ENCODE data around the gene ASB6. TPM values are rescaled to one million over a fixed set of nuclear protein-coding genes. Genes with fewer than 3 reads are reported as not detected.

Gene ASB6
- total RNA-seq, 2 experiments from 2014 or later, result 19.0 to 21.4 TPM

DNA sequence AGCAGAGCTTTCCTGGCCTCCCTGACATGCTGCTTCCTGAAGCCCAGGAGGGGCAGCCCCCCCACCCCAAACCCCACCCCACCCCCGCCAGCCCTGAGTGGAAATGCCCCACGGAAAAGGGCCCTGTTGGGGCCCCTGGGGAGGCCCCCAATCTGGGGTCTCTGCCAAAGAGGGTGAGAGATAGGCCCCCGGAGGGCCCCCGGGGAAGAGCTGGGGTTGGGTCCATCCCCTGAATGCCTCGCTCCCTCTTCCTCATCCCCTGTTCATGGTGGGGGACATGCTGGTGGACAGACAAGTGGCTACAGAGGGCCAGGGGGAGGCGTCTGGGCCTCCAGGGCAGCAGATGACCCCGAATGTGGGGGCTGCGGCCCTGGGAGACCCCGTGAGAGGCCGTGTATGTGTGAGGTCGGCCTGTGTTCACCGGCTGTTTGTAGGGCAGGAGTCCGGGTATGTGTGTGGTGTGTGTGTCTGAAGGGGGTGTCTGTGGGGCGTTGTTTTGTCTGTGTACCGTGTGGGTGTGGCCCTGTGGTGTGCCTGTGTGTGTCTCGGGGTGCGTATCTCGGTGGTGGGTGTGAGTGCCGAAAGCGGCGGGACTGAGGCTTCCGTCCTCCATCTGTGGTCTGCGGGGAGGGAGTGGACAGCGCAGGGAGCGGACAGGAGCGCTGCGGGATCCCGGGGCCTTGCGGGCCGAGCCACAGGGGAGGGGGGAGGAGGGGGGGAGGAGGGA, 32.3 kb downstream of the ASB6 start:
- peaks cover 30% of the 10 kb centered on the region for H3K4me1 ChIP-seq (ENCODE audit: insufficient read depth, low read length, poor library complexity, severe bottlenecking)
- DNase-seq (ENCODE audit: low spot score), result peak; percentile 17
- CTCF ChIA-PET (ENCODE audit: unreplicated experiment), result interaction anchor here (0.5 kb wide), 1 partner anchor 389 kb away, joined by 4 read pairs; no protein-coding TSS in a partner anchor
- no TSS peak for BruUV-seq (replicated peaks)
- no peaks in the 10 kb centered on the region for H3K9me3 ChIP-seq (ENCODE audit: low read length)
- no peaks in the 10 kb centered on the region for H3K9me2 ChIP-seq (ENCODE audit: insufficient read depth, low read length)
- intact Hi-C loops (cut with micrococcal nuclease; ENCODE audit: unreplicated experiment), result loop anchor here (1.0 to 2.0 kb wide), 2 partner anchors 433 to 479 kb away; no protein-coding TSS in a partner anchor
- no peaks in the 10 kb centered on the region for H3K79me2 ChIP-seq (ENCODE audit: insufficient read depth, low read depth, low read length)
- H3K27ac ChIP-seq (ENCODE audit: low read depth, low read length, poor library complexity, severe bottlenecking), result no peak overlapping the region
- POLR2A ChIA-PET, result no interaction called here
- no peaks in the 10 kb centered on the region for H3K36me3 ChIP-seq (ENCODE audit: insufficient read depth, low read length)
- no peak overlapping the region for H3K4me3 ChIP-seq (ENCODE audit: low read depth, low read length, poor library complexity, severe bottlenecking)
- no peaks in the 10 kb centered on the region for H4K20me1 ChIP-seq (ENCODE audit: insufficient read depth, low read length)
- peak overlapping the region; percentile 96 for H3K4me2 ChIP-seq (ENCODE audit: low read length)
- TF ChIP-seq, protein P1, sequence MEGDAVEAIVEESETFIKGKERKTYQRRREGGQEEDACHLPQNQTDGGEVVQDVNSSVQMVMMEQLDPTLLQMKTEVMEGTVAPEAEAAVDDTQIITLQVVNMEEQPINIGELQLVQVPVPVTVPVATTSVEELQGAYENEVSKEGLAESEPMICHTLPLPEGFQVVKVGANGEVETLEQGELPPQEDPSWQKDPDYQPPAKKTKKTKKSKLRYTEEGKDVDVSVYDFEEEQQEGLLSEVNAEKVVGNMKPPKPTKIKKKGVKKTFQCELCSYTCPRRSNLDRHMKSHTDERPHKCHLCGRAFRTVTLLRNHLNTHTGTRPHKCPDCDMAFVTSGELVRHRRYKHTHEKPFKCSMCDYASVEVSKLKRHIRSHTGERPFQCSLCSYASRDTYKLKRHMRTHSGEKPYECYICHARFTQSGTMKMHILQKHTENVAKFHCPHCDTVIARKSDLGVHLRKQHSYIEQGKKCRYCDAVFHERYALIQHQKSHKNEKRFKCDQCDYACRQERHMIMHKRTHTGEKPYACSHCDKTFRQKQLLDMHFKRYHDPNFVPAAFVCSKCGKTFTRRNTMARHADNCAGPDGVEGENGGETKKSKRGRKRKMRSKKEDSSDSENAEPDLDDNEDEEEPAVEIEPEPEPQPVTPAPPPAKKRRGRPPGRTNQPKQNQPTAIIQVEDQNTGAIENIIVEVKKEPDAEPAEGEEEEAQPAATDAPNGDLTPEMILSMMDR (conservative IDR thresholded peaks at IDR 0.05; ENCODE audit: low read length), result no peak
- no peak for TF ChIP-seq EZH2phosphoT487 (IDR thresholded peaks at IDR 0.05; ENCODE audit: borderline replicate concordance, low read depth, low read length)
- peak overlapping the region; percentile 77 for H2AFZ ChIP-seq (ENCODE audit: low read length)

DNA sequence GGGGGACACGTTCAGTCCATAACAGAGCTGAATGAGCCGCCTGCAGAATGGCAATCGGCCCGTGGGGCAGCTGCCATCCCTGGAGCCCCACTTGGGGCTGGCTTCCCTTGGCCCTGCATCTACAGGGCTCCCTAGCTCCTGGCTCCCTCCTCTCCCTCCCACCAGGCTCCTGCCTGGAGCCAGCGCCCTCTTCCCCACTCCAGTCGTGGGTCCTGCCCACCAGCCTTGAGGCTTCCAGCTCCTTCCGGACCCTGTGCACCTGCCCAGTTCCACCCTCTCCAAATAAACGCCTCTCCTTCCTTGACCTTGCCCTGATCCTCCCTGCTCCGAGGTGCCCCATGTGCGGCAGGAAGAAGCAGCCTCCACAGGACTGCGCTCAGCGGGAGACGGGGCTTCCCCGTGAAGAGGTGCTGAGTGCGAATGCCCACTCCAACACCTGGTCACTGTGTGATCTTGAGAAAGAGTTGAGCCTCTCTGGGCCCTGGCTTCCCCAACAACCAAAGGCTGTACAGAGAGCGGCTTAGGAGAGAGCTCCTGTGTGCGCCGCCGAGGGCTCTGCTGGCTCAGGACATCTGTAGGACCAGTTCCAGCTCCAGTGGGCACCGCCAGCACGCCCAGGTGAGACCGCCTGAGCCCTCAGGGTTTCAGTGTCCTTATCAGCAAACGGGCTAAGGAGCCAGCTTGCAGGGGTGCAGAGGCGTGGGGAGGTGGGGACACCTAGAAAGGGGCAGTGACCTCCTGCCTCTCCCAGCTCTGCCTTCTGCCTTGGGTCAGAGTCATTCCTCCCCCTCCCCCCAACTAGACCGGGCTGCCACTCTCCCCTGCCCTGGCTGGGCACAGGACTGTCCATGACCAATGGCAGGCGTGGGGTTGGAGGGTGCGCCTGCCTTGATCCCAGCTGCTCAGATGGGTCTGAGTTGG, 33.1 kb downstream of the ASB6 start:
- Histone ChIP-seq H3K79me2 (ENCODE audit: insufficient read depth, low read depth, low read length) (no peaks in the 10 kb centered on the region), H3K4me3 (ENCODE audit: low read depth, low read length, poor library complexity, severe bottlenecking) (no peak overlapping the region), H4K20me1 (ENCODE audit: insufficient read depth, low read length) (no peaks in the 10 kb centered on the region), H3K4me1 (ENCODE audit: insufficient read depth, low read length, poor library complexity, severe bottlenecking) (peaks cover 33% of the 10 kb centered on the region), H3K27ac (ENCODE audit: low read depth, low read length, poor library complexity, severe bottlenecking) (no peak overlapping the region), H3K9me2 (ENCODE audit: insufficient read depth, low read length) (no peaks in the 10 kb centered on the region), H3K36me3 (ENCODE audit: insufficient read depth, low read length) (no peaks in the 10 kb centered on the region), H3K4me2 (ENCODE audit: low read length) (no peak overlapping the region), H2AFZ (ENCODE audit: low read length) (no peak overlapping the region), H3K9me3 (ENCODE audit: low read length) (no peaks in the 10 kb centered on the region)
- TF ChIP-seq, protein P1 (conservative IDR thresholded peaks at IDR 0.05; ENCODE audit: low read length), result no peak
- no peak for TF ChIP-seq EZH2phosphoT487 (IDR thresholded peaks at IDR 0.05; ENCODE audit: borderline replicate concordance, low read depth, low read length)
- no peak for DNase-seq (ENCODE audit: low spot score)
- ChIA-PET POLR2A (no interaction called here), CTCF (ENCODE audit: unreplicated experiment) (interaction anchor here (0.5 to 1.5 kb wide), 2 partner anchors 16 to 388 kb away, joined by 4 to 5 read pairs; no protein-coding TSS in a partner anchor)
- intact Hi-C loops (cut with micrococcal nuclease; ENCODE audit: unreplicated experiment), result no loop called here
- no TSS peak for BruUV-seq (replicated peaks)
